ENCODE measurements around the gene ADGRB3.
"Not testable (repeated sequence)": the region's sequence is repeated elsewhere in the genome, so short reads cannot be mapped to it uniquely, and the experiment has no call there.

The ADGRB3 gene

GRCh38 chr6:68738039-68738438 lies 103.0 kb downstream of the ADGRB3 start:
- no peak for DNase-seq (ENCODE audit: extremely low read depth, low read depth)
- no peak for TF ChIP-seq CTCF (IDR thresholded peaks at IDR 0.05; ENCODE audit: low read depth, low read length)

- no peak for DNase-seq (ENCODE audit: extremely low read depth, low read depth)
- no peak for TF ChIP-seq CTCF (IDR thresholded peaks at IDR 0.05; ENCODE audit: low read depth, low read length)
Measured at GRCh38 chr6:68740828-68741500, 105.9 kb downstream of the ADGRB3 start.

GRCh38 chr6:68741501-68742386 lies 106.7 kb downstream of the ADGRB3 start:
- DNase-seq (ENCODE audit: extremely low read depth, low read depth): no peak
- no peak for TF ChIP-seq CTCF (IDR thresholded peaks at IDR 0.05; ENCODE audit: low read depth, low read length)

GRCh38 chr6:68743099-68743498 lies 108.0 kb downstream of the ADGRB3 start:
- TF ChIP-seq CTCF (IDR thresholded peaks at IDR 0.05; ENCODE audit: low read depth, low read length): no peak
- DNase-seq (ENCODE audit: extremely low read depth, low read depth): no peak

- DNase-seq (ENCODE audit: extremely low read depth, low read depth): not testable (repeated sequence)
Measured at GRCh38 chr6:68744376-68744775, 109.3 kb downstream of the ADGRB3 start.

- no peak for DNase-seq (ENCODE audit: extremely low read depth, low read depth)
- TF ChIP-seq CTCF (IDR thresholded peaks at IDR 0.05; ENCODE audit: low read depth, low read length): no peak
Measured at GRCh38 chr6:68746376-68746775, 111.3 kb downstream of the ADGRB3 start.

- no peak for DNase-seq (ENCODE audit: extremely low read depth, low read depth)
Measured at GRCh38 chr6:68747110-68747790, 112.2 kb downstream of the ADGRB3 start.

GRCh38 chr6:68747832-68748231 lies 112.8 kb downstream of the ADGRB3 start:
- DNase-seq (ENCODE audit: extremely low read depth, low read depth): not testable (repeated sequence)

More at GRCh38 chr6:68747110-68747790, 112.2 kb downstream of the ADGRB3 start:
- no peak for TF ChIP-seq CTCF (IDR thresholded peaks at IDR 0.05; ENCODE audit: low read depth, low read length)

Data from AG09319 (cell line).